G401 (cell line): ENCODE results near the gene THSD8. TPM values are rescaled to one million over a fixed set of nuclear protein-coding genes. Genes with fewer than 3 reads are reported as not detected.
A peak's percentile ranks its signal among the peaks of the same experiment; 100 is the strongest.
"Not testable (repeated sequence)": the region's sequence is repeated elsewhere in the genome, so short reads cannot be mapped to it uniquely, and the experiment has no call there.

Source experiments
- DNase-seq: peaks from one replicate; pipeline ENCODE4 v3.0.0-alpha.2; 2015; ENCODE audit warnings: low spot score
- in situ Hi-C: cut with HindIII; loops from 2 replicates; pipeline ENCODE4 v1.10.0; 2016; ENCODE audit warnings: low sequenced_read_pairs, mixed read lengths
- total RNA-seq: library from RNA; depleted of rRNA; stranded (reverse); fragments of >200 nt; shearing (Covaris generic); gene quantifications from 2 replicates; pipeline ENCODE4 v1.2.3, GENCODE V29; 2014; rRNA removed

The THSD8 gene
- total RNA-seq, 1 experiment from 2014 or later = not detected

GRCh38 chr19:12840091-12841079 lies 38.5 kb downstream of the THSD8 start:
- DNase-seq = peak; percentile 93
- in situ Hi-C loops = no loop called here

- in situ Hi-C loops = no loop called here
- DNase-seq = peak; percentile 83
These were observed 39.2 kb downstream of the THSD8 start for GRCh38 chr19:12841094-12841493.

- no peak for DNase-seq
- in situ Hi-C loops = no loop called here
These were observed 40.6 kb downstream of the THSD8 start for GRCh38 chr19:12842511-12842910.

- in situ Hi-C loops = no loop called here
- DNase-seq = no peak
These were observed 41.5 kb downstream of the THSD8 start for GRCh38 chr19:12843328-12843727.

- in situ Hi-C loops = no loop called here
- no peak for DNase-seq
These were observed 42.3 kb downstream of the THSD8 start for GRCh38 chr19:12843999-12844732.

GRCh38 chr19:12846613-12847012 lies 44.7 kb downstream of the THSD8 start:
- in situ Hi-C loops, DNase-seq: not testable (repeated sequence)

GRCh38 chr19:12847159-12848139 lies 45.6 kb downstream of the THSD8 start:
- DNase-seq = peak; percentile 81
- in situ Hi-C loops = no loop called here

Other genes starting within 250 kb of the THSD8 start
- gene ZNF490, start 191.3 kb upstream of the THSD8 start, total RNA-seq = 3.9 and 4.8 TPM in 2 replicates
- gene ZNF791, start 191.1 kb upstream of the THSD8 start, total RNA-seq = 3.8 and 9.2 TPM in 2 replicates
- gene MAN2B1, start 135.3 kb upstream of the THSD8 start, total RNA-seq = 30.0 and 58.1 TPM in 2 replicates
- 10.9 and 17.9 TPM in 2 replicates for gene WDR83, start 135.3 kb upstream of the THSD8 start, total RNA-seq
- 70.6 and 99.0 TPM in 2 replicates for gene DHPS, start 120.2 kb upstream of the THSD8 start, total RNA-seq
- gene GNG14, start 114.1 kb upstream of the THSD8 start, total RNA-seq = not detected in 2 replicates
- 39.2 and 41.6 TPM in 2 replicates for gene FBXW9, start 105.4 kb upstream of the THSD8 start, total RNA-seq
- gene TNPO2, start 78.1 kb upstream of the THSD8 start, total RNA-seq = 43.9 and 63.1 TPM in 2 replicates
- gene TRIR, start 67.4 kb upstream of the THSD8 start, total RNA-seq = 621 and 678 TPM in 2 replicates
- 232 and 263 TPM in 2 replicates for gene GET3, start 64.6 kb upstream of the THSD8 start, total RNA-seq
- not detected in 2 replicates for gene BEST2, start 50.3 kb upstream of the THSD8 start, total RNA-seq
- gene HOOK2, start 26.5 kb upstream of the THSD8 start, total RNA-seq = 19.4 and 20.2 TPM in 2 replicates
- 28.3 and 35.9 TPM in 2 replicates for gene JUNB, start 10.6 kb upstream of the THSD8 start, total RNA-seq
- 290 and 300 TPM in 2 replicates for gene PRDX2, start 269 bp upstream of the THSD8 start, total RNA-seq
- 69.1 and 124 TPM in 2 replicates for gene RNASEH2A, start 4.5 kb downstream of the THSD8 start, total RNA-seq
- 5.7 and 8.0 TPM in 2 replicates for gene RTBDN, start 32.5 kb downstream of the THSD8 start, total RNA-seq
- 20.4 and 22.6 TPM in 2 replicates for gene MAST1, start 36.4 kb downstream of the THSD8 start, total RNA-seq
- 68.1 and 68.4 TPM in 2 replicates for gene DNASE2, start 79.4 kb downstream of the THSD8 start, total RNA-seq
- gene KLF1, start 85.1 kb downstream of the THSD8 start, total RNA-seq = not detected in 2 replicates
- 90.3 and 125 TPM in 2 replicates for gene GCDH, start 89.1 kb downstream of the THSD8 start, total RNA-seq
- 0.17 and 0.31 TPM in 2 replicates for gene SYCE2, start 117.2 kb downstream of the THSD8 start, total RNA-seq
- gene FARSA, start 131.6 kb downstream of the THSD8 start, total RNA-seq = 142 and 150 TPM in 2 replicates
- 1,471 and 1,755 TPM in 2 replicates for gene CALR, start 136.5 kb downstream of the THSD8 start, total RNA-seq
- gene RAD23A, start 143.8 kb downstream of the THSD8 start, total RNA-seq = 76.4 and 88.8 TPM in 2 replicates
- 79.7 and 124 TPM in 2 replicates for gene GADD45GIP1, start 155.2 kb downstream of the THSD8 start, total RNA-seq
- gene DAND5, start 167.5 kb downstream of the THSD8 start, total RNA-seq = 0.18 TPM in 1 of 2 replicates, not detected in the other
- gene NFIX, start 193.4 kb downstream of the THSD8 start, total RNA-seq = 0.86 and 3.6 TPM in 2 replicates